ENCODE data around the gene FAM120B.
"Not testable (repeated sequence)": the region's sequence is repeated elsewhere in the genome, so short reads cannot be mapped to it uniquely, and the experiment has no call there.

FAM120B gene

DNA sequence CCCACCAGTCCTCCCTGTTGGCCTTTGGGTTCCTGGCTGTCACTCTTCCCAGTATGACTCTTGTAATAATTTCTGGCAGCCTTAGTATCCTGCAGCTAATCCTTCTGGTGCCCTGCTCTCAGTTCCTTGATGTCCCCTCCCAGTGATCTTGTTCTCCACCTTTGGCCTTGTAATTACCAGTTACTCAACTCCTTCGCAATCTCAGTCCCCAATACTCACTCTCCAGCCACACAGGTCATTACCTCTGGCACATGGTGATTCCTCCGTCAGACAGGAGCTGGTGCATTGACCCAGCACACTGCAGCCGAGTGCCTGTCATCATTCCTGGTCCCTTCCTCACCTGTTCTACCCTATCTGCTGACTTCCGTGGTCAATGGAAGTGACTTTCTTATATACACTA lies 101.4 kb downstream of the FAM120B start:
- DNase-seq (ENCODE audit: low spot score), result no peak
- in situ Hi-C loops (cut with MboI; ENCODE audit: low pct_unique_long_range_greater_than_20kb, low sequenced_read_pairs, unreplicated experiment), result no loop called here
- TF ChIP-seq, protein P1, sequence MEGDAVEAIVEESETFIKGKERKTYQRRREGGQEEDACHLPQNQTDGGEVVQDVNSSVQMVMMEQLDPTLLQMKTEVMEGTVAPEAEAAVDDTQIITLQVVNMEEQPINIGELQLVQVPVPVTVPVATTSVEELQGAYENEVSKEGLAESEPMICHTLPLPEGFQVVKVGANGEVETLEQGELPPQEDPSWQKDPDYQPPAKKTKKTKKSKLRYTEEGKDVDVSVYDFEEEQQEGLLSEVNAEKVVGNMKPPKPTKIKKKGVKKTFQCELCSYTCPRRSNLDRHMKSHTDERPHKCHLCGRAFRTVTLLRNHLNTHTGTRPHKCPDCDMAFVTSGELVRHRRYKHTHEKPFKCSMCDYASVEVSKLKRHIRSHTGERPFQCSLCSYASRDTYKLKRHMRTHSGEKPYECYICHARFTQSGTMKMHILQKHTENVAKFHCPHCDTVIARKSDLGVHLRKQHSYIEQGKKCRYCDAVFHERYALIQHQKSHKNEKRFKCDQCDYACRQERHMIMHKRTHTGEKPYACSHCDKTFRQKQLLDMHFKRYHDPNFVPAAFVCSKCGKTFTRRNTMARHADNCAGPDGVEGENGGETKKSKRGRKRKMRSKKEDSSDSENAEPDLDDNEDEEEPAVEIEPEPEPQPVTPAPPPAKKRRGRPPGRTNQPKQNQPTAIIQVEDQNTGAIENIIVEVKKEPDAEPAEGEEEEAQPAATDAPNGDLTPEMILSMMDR (IDR thresholded peaks at IDR 0.05; ENCODE audit: extremely low read depth, insufficient read depth, missing control alignments), result no peak

GRCh38 chr6:170409746-170410145 lies 103.2 kb downstream of the FAM120B start:
- in situ Hi-C loops (cut with MboI; ENCODE audit: low pct_unique_long_range_greater_than_20kb, low sequenced_read_pairs, unreplicated experiment); DNase-seq (ENCODE audit: low spot score): not testable (repeated sequence)

DNA sequence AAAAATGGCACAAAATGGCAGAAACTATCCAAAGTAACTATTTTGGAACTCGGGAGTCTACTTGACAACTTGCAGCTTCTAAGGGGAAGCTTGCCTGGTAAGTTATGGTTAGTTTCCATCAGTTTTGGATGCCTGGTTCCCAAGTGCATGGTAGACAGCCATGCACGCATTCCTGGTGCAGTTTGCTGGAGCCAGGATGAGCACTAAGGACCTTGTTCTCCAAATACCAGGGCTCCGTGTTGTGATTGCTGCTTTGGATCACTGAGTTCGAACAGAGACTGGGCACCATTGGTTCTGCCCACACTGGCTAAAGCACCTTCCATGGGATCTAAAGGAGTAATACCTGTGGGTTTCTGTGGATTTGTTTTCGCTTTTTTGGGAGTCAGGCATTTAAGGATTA lies 103.7 kb downstream of the FAM120B start:
- in situ Hi-C loops (cut with MboI; ENCODE audit: low pct_unique_long_range_greater_than_20kb, low sequenced_read_pairs, unreplicated experiment), result no loop called here
- no peak for DNase-seq (ENCODE audit: low spot score)
- TF ChIP-seq, protein P1 (IDR thresholded peaks at IDR 0.05; ENCODE audit: extremely low read depth, insufficient read depth, missing control alignments), result no peak

- DNase-seq (ENCODE audit: low spot score), result no peak
- TF ChIP-seq, protein P1 (IDR thresholded peaks at IDR 0.05; ENCODE audit: extremely low read depth, insufficient read depth, missing control alignments), result no peak
- in situ Hi-C loops (cut with MboI; ENCODE audit: low pct_unique_long_range_greater_than_20kb, low sequenced_read_pairs, unreplicated experiment), result no loop called here
These were observed 108.8 kb downstream of the FAM120B start for GRCh38 chr6:170415318-170415717.

- TF ChIP-seq, protein P1 (IDR thresholded peaks at IDR 0.05; ENCODE audit: extremely low read depth, insufficient read depth, missing control alignments), result no peak
- no peak for DNase-seq (ENCODE audit: low spot score)
- in situ Hi-C loops (cut with MboI; ENCODE audit: low pct_unique_long_range_greater_than_20kb, low sequenced_read_pairs, unreplicated experiment), result no loop called here
These were observed 109.7 kb downstream of the FAM120B start for GRCh38 chr6:170416303-170416702.

DNA sequence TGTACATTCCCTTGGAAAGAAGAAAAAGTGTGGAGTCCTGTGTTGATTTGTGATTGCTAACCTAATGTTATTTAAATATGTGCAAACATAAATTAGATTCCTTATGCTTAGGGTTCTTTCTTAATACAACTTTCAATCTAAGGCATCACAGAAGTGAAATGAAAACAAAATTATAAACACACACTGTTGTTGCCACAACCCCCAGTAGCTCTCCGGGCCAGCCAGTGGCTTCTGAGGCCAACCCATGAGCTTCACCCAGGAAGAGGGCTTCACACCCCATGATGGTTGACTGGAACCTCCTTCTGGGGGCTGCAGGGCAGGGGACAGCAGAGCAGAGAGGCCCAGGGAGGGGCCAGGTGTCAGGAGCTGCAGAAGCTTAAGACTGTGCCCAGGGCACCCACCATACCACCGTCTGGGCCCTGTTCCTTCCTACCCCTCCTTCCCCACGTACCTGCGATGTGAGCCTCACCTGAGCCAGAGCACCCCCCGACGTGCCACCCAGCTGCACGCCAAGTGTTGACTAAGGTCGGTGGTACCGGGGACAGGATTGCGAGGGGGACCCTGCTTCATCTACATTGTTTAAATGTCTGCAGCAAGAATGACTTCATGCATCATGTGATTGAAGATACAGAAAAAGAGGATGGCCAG lies 110.5 kb downstream of the FAM120B start:
- in situ Hi-C loops (cut with MboI; ENCODE audit: low pct_unique_long_range_greater_than_20kb, low sequenced_read_pairs, unreplicated experiment), result no loop called here
- DNase-seq (ENCODE audit: low spot score), result no peak
- TF ChIP-seq, protein P1 (IDR thresholded peaks at IDR 0.05; ENCODE audit: extremely low read depth, insufficient read depth, missing control alignments), result no peak

- TF ChIP-seq, protein P1 (IDR thresholded peaks at IDR 0.05; ENCODE audit: extremely low read depth, insufficient read depth, missing control alignments), result no peak
- in situ Hi-C loops (cut with MboI; ENCODE audit: low pct_unique_long_range_greater_than_20kb, low sequenced_read_pairs, unreplicated experiment), result no loop called here
- DNase-seq (ENCODE audit: low spot score), result no peak
These were observed 111.3 kb downstream of the FAM120B start for GRCh38 chr6:170417881-170418280.
